ENCODE results near the gene TEX53. TPM values are rescaled to one million over a fixed set of nuclear protein-coding genes. Genes with fewer than 3 reads are reported as not detected.

TEX53 gene
- polyA plus RNA-seq, 1 of the 3 experiments (the other 2 are of a cell fraction), result not detected

GRCh38 chr9:114697951-114698351 lies 40.3 kb upstream of the TEX53 start:
- H3K4me2 ChIP-seq, result no peak overlapping the region
- POLR2A ChIA-PET, result no interaction called here
- H3K9ac ChIP-seq, result no peak overlapping the region
- no peak overlapping the region for H3K27ac ChIP-seq (ENCODE audit: low read depth in 2 of 2, low read length in 1 of 2)
- 85% methylated on average over 4 of the region's 4 CpGs for WGBS (ENCODE audit: low lambda C conversion rate)
- no peak overlapping the region for H2AFZ ChIP-seq (ENCODE audit: low read depth)
- H3F3A ChIP-seq (replicated peaks; ENCODE audit: insufficient read depth), result peaks cover 18% of the 10 kb centered on the region
- no peaks in the 10 kb centered on the region for H3K79me2 ChIP-seq (ENCODE audit: insufficient read depth)
- CTCF ChIA-PET, result interaction anchor here (1.0 to 3.9 kb wide), 3 partner anchors 12 to 263 kb away, joined by 3 to 10 read pairs (median 4); no protein-coding TSS in a partner anchor
- DNase-seq, result no peak
- no peak overlapping the region for H3K4me3 ChIP-seq (ENCODE audit: low read depth in 2 of 2, low read length in 1 of 2)
- H3K27me3 ChIP-seq (ENCODE audit: insufficient read depth), result no peaks in the 10 kb centered on the region
- no peaks in the 10 kb centered on the region for H3K36me3 ChIP-seq (replicated peaks in 1 of 2; ENCODE audit: control insufficient read depth in 1 of 2, insufficient read depth in 2 of 2, low read length in 1 of 2)
- H4K20me1 ChIP-seq (ENCODE audit: insufficient read depth), result no peaks in the 10 kb centered on the region
- no peak for TF ChIP-seq RXRA (IDR thresholded peaks at IDR 0.05; ENCODE audit: borderline replicate concordance, low read depth)
- TF ChIP-seq ELF1 (IDR thresholded peaks at IDR 0.05), result no peak
- TF ChIP-seq EZH2phosphoT487 (IDR thresholded peaks at IDR 0.05; ENCODE audit: borderline replicate concordance, low read depth), result no peak
- TF ChIP-seq MAX (IDR thresholded peaks at IDR 0.05; ENCODE audit: low read depth), result no peak
- TF ChIP-seq IRF3 (IDR thresholded peaks at IDR 0.05; ENCODE audit: low read depth, low read length), result no peak
- TF ChIP-seq NFIC (IDR thresholded peaks at IDR 0.05; ENCODE audit: borderline replicate concordance), result no peak
- TF ChIP-seq RAD21 (IDR thresholded peaks at IDR 0.05; ENCODE audit: low read length), result no peak
- no peaks in the 10 kb centered on the region for H3K9me3 ChIP-seq
- no peaks in the 10 kb centered on the region for H3K9me2 ChIP-seq
- H3K4me1 ChIP-seq (ENCODE audit: control insufficient read depth in 1 of 2, insufficient read depth in 2 of 2, low read depth in 1 of 2, low read length in 1 of 2), result peaks cover 0 to 37% of the 10 kb centered on the region in 2 experiments; a peak in 3 of 4 replicates

GRCh38 chr9:114696814-114697544 lies 39.4 kb upstream of the TEX53 start:
- Histone ChIP-seq H3K36me3 (replicated peaks in 1 of 2; ENCODE audit: control insufficient read depth in 1 of 2, insufficient read depth in 2 of 2, low read length in 1 of 2) (no peaks in the 10 kb centered on the region), H3K9ac (no peak overlapping the region), H3K9me2 (no peaks in the 10 kb centered on the region), H3F3A (replicated peaks; ENCODE audit: insufficient read depth) (peaks cover 19% of the 10 kb centered on the region), H3K4me2 (no peak overlapping the region; the same call in 1 of the 2 replicates), H4K20me1 (ENCODE audit: insufficient read depth) (no peaks in the 10 kb centered on the region), H2AFZ (ENCODE audit: low read depth) (0 out of 2 replicates have a peak overlapping the region, but pooled peaks have one; percentile 12), H3K9me3 (no peaks in the 10 kb centered on the region), H3K4me1 (ENCODE audit: control insufficient read depth in 1 of 2, insufficient read depth in 2 of 2, low read depth in 1 of 2, low read length in 1 of 2) (peaks cover 0 to 44% of the 10 kb centered on the region in 2 experiments; a peak in 3 of 4 replicates), H3K27me3 (ENCODE audit: insufficient read depth) (no peaks in the 10 kb centered on the region), H3K79me2 (ENCODE audit: insufficient read depth) (no peaks in the 10 kb centered on the region), H3K27ac (ENCODE audit: low read depth in 2 of 2, low read length in 1 of 2) (peak overlapping the region in 1 of 2 experiments; percentile 18; a peak in 1 of 4 replicates), H3K4me3 (ENCODE audit: low read depth in 2 of 2, low read length in 1 of 2) (no peak overlapping the region)
- WGBS (ENCODE audit: low lambda C conversion rate), result 40% methylated on average over 7 of the region's 7 CpGs
- CTCF ChIA-PET, result interaction anchor here (0.9 to 3.9 kb wide), 3 partner anchors 15 to 58 kb away, joined by 3 to 10 read pairs (median 3); partner anchors contain the start of gene TEX48
- no peak for DNase-seq
- POLR2A ChIA-PET, result no interaction called here
- TF ChIP-seq FOXJ3 (CRISPR knock-in tag; IDR thresholded peaks at IDR 0.05), result no peak
- TF ChIP-seq MXI1 (IDR thresholded peaks at IDR 0.05; ENCODE audit: low read depth, low read length), result no peak
- peak; percentile 78 for TF ChIP-seq JUND (IDR thresholded peaks at IDR 0.05)
- peak; percentile 68 for TF ChIP-seq PBX3 (IDR thresholded peaks at IDR 0.05)
- no peak for TF ChIP-seq YY1 (IDR thresholded peaks at IDR 0.05; ENCODE audit: low read depth)
- no peak for TF ChIP-seq SIN3A (IDR thresholded peaks at IDR 0.05; ENCODE audit: borderline replicate concordance, low read depth, low read length)
- no peak for TF ChIP-seq CHD2 (IDR thresholded peaks at IDR 0.05; ENCODE audit: low read length, partially characterized antibody)
- no peak for TF ChIP-seq RAD21 (IDR thresholded peaks at IDR 0.05; ENCODE audit: low read length)
- TF ChIP-seq FOXM1 (IDR thresholded peaks at IDR 0.05; ENCODE audit: low read depth), result no peak
- no peak for TF ChIP-seq GATA2 (CRISPR knock-in tag; IDR thresholded peaks at IDR 0.05)
- TF ChIP-seq POLR2AphosphoS5 (IDR thresholded peaks at IDR 0.05; ENCODE audit: low read depth, low read length), result peak; percentile 25; the same call in 1 of the 2 replicates
- no peak for TF ChIP-seq TEAD4 (IDR thresholded peaks at IDR 0.05; ENCODE audit: borderline replicate concordance, insufficient read depth)
- TF ChIP-seq USF2 (IDR thresholded peaks at IDR 0.05; ENCODE audit: borderline replicate concordance, low read depth, low read length), result no peak
- TF ChIP-seq MAX (IDR thresholded peaks at IDR 0.05; ENCODE audit: low read depth), result peak; percentile 26; the same call in 1 of the 2 replicates
- TF ChIP-seq SMC3 (IDR thresholded peaks at IDR 0.05; ENCODE audit: low read depth, low read length), result no peak
